SU-DHL-6 (cell line): Measurements from ENCODE around the gene CTRB2.

Source experiments
- H2AFZ ChIP-seq: fragments of 200-600 bp; sonication (generic); 2 replicates; pipeline ENCODE4 v1.6.1; 2014; ENCODE audit warnings: low read depth, mild to moderate bottlenecking, moderate library complexity, mixed read lengths, antibody characterized with exemption, low read length; ENCODE audit not compliant: severe bottlenecking
- H3F3A ChIP-seq: fragments of 200-600 bp; shearing (Covaris generic); 2 replicates; pipeline ENCODE4 v1.6.0; 2016; ENCODE audit warnings: antibody characterized with exemption, mild to moderate bottlenecking; ENCODE audit not compliant: insufficient read depth
- H3K27ac ChIP-seq: fragments of 200-600 bp; sonication (generic); 2 replicates; pipeline ENCODE4 v1.5.1; 2016; ENCODE audit warnings: low read depth, mild to moderate bottlenecking, low read length, moderate library complexity, mixed read lengths
- H3K27me3 ChIP-seq: fragments of 200-600 bp; sonication (generic), shearing (Covaris generic); 2 replicates; pipeline ENCODE4 v1.6.0; 2014; ENCODE audit warnings: mild to moderate bottlenecking, low read length
- H3K36me3 ChIP-seq: fragments of 200-600 bp; sonication (generic); 2 replicates; pipeline ENCODE4 v1.6.1; 2014; ENCODE audit warnings: mild to moderate bottlenecking, low read length, mixed read lengths
- H3K4me2 ChIP-seq: fragments of 300-600, 200-600 bp; shearing (Covaris generic), sonication (generic); 2 replicates; pipeline ENCODE4 v1.6.0; 2014; ENCODE audit warnings: low read length, low read depth, mild to moderate bottlenecking; ENCODE audit not compliant: poor library complexity, severe bottlenecking
- H3K4me3 ChIP-seq: fragments of 200-600 bp; sonication (generic); 2 replicates; pipeline ENCODE4 v1.5.1; 2014; ENCODE audit warnings: antibody characterized with exemption, low read length, mild to moderate bottlenecking, mixed read lengths; ENCODE audit not compliant: insufficient read depth, poor library complexity, severe bottlenecking
- H3K79me2 ChIP-seq: fragments of 200-600 bp; sonication (generic); 2 replicates; pipeline ENCODE4 v1.6.1; 2014; ENCODE audit warnings: mild to moderate bottlenecking, low read length, moderate library complexity; ENCODE audit not compliant: insufficient read depth
- H3K9ac ChIP-seq: fragments of 200-600 bp; sonication (generic); 2 replicates; pipeline ENCODE4 v1.7.0; 2014; ENCODE audit warnings: mild to moderate bottlenecking, low read length
- H3K9me2 ChIP-seq: fragments of 200-600 bp; sonication (generic); replicated peaks from 2 replicates; pipeline ENCODE4 v1.6.1; 2014; ENCODE audit warnings: low read length; ENCODE audit not compliant: insufficient read depth
- H3K9me3 ChIP-seq: fragments of 200-600 bp; sonication (generic); 2 replicates; pipeline ENCODE4 v1.6.1; 2014; ENCODE audit warnings: low read length, mixed read lengths; ENCODE audit not compliant: insufficient read depth
- H4K20me1 ChIP-seq: fragments of 200-600 bp; sonication (generic); 2 replicates; pipeline ENCODE4 v1.6.1; 2014; ENCODE audit warnings: low read depth, mild to moderate bottlenecking, antibody characterized with exemption, low read length, moderate library complexity, mixed read lengths
- EZH2phosphoT487 ChIP-seq: fragments of 200-600 bp; sonication (generic), shearing (Covaris generic); conservative IDR thresholded peaks from 2 replicates; pipeline ENCODE4 v1.6.1; 2018; ENCODE audit warnings: mild to moderate bottlenecking, antibody characterized with exemption, low read length, moderate library complexity, mixed read lengths
- TF ChIP-seq, protein P1 (sequence below): fragments of 200-600 bp; sonication (generic); IDR thresholded peaks from one replicate; pipeline ENCODE4 v1.5.1; 2017; ENCODE audit warnings: antibody characterized with exemption, mild to moderate bottlenecking, low read length, moderate library complexity; ENCODE audit not compliant: insufficient read depth, poor library complexity, severe bottlenecking

CTRB2 gene

DNA sequence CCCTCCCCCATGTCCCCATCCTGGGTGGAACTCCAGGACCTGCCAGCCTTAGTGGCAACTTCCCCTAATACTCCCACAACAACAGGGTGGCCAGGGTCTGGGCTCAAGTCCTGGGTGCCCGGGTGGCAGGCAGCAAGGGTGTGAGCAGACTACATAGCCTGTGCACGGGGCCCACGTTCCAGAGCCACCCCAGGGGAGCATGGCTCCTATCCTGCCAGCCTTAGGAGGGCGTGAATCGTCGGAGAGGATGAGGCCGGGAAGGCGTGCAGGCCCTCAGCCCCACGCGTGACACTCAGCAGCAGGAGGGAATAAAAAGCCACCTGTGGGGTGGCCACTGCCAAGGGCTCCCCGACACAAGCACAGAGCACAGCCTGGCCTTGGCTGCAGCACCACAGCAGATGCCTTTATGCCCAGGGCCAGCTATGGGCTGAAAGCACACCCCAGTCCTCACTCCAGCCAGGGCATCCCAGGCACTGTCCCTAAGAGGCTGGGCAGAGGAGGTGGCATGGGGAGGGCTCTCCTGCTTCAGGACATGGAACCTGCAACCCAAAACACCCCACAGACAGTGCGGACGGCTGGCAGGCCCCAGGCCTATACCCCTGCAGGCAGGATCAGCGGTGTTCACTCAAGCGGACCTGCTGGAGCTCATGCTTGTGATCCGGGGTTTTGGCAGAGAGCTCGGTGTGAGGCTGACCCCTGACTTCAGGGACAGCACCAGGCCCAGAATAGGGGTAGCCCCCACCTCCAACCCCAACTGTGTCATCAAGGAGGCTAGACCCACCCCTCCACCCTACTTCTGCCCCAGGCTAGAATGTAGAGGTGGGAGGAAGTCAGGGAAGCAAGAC is 41.8 kb upstream of the CTRB2 start:
- Histone ChIP-seq H3K9me3 (no peaks in the 10 kb centered on the region), H3K9ac (no peak overlapping the region), H3K27ac (no peak overlapping the region), H3K9me2 (no peaks in the 10 kb centered on the region), H4K20me1 (no peaks in the 10 kb centered on the region), H3K4me3 (no peak overlapping the region), H3K36me3 (no peaks in the 10 kb centered on the region), H3K4me2 (no peak overlapping the region), H3K79me2 (no peaks in the 10 kb centered on the region), H3K27me3 (peaks cover 3% of the 10 kb centered on the region; the same call in 1 of the 2 replicates), H2AFZ (no peak overlapping the region), H3F3A (no peaks in the 10 kb centered on the region)
- TF ChIP-seq, protein P1, sequence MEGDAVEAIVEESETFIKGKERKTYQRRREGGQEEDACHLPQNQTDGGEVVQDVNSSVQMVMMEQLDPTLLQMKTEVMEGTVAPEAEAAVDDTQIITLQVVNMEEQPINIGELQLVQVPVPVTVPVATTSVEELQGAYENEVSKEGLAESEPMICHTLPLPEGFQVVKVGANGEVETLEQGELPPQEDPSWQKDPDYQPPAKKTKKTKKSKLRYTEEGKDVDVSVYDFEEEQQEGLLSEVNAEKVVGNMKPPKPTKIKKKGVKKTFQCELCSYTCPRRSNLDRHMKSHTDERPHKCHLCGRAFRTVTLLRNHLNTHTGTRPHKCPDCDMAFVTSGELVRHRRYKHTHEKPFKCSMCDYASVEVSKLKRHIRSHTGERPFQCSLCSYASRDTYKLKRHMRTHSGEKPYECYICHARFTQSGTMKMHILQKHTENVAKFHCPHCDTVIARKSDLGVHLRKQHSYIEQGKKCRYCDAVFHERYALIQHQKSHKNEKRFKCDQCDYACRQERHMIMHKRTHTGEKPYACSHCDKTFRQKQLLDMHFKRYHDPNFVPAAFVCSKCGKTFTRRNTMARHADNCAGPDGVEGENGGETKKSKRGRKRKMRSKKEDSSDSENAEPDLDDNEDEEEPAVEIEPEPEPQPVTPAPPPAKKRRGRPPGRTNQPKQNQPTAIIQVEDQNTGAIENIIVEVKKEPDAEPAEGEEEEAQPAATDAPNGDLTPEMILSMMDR, result no peak
- TF ChIP-seq EZH2phosphoT487, result no peak

DNA sequence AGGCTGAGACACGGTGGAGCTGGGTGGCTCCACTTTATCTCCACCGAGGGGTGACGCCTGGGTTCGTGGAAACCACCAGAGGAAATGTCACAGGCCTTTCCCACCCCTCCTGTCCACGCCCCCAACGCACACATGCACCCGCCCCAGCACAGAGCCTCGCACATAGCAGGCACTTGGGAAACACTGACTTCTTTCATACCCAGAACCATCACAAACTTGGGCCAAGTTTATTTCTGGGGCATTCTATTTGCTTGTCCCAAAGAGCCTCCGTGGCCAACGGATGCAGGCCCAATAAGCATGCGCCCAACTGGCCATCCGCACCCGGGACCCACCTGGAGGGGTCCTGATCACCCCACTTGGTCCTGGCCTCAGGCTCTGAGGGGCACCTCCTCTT is 41.2 kb upstream of the CTRB2 start:
- Histone ChIP-seq H3K9me2 (no peaks in the 10 kb centered on the region), H3K9me3 (no peaks in the 10 kb centered on the region), H3K36me3 (no peaks in the 10 kb centered on the region), H3K9ac (no peak overlapping the region), H3K27ac (no peak overlapping the region), H4K20me1 (no peaks in the 10 kb centered on the region), H2AFZ (no peak overlapping the region), H3K4me3 (no peak overlapping the region), H3K27me3 (peaks cover 3% of the 10 kb centered on the region; the same call in 1 of the 2 replicates), H3K79me2 (no peaks in the 10 kb centered on the region), H3K4me2 (no peak overlapping the region), H3F3A (no peaks in the 10 kb centered on the region)
- TF ChIP-seq, protein P1, result no peak
- TF ChIP-seq EZH2phosphoT487, result no peak

DNA sequence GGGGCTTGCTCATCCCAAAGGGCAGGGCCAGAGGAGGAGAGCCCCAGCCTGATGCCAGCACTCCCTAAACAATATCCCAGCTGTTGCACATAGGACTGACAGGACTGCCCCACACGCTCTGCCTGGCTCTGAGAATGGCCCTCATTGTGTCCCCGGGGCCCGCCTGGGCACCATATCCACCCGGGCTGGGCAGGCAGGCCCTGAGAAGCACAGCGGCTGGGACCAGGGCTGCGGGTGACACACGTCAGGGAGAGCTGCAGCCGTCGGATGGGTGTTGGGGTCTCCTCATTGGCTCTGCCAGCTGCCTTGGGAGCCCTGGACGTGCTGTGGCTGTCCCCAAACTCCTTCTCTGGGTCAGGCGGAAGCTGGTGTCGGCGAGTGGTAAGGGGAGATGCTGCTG is 40.3 kb upstream of the CTRB2 start:
- Histone ChIP-seq H3K4me2 (no peak overlapping the region), H3K27ac (no peak overlapping the region), H3K9me2 (no peaks in the 10 kb centered on the region), H3K36me3 (no peaks in the 10 kb centered on the region), H3K9ac (no peak overlapping the region), H4K20me1 (no peaks in the 10 kb centered on the region), H3F3A (no peaks in the 10 kb centered on the region), H3K79me2 (no peaks in the 10 kb centered on the region), H3K4me3 (no peak overlapping the region), H3K9me3 (no peaks in the 10 kb centered on the region), H3K27me3 (peaks cover 3% of the 10 kb centered on the region; the same call in 1 of the 2 replicates), H2AFZ (no peak overlapping the region)
- TF ChIP-seq, protein P1, result no peak
- no peak for TF ChIP-seq EZH2phosphoT487
